Raji (cell line): ENCODE measurements around the gene NFU1.

ENCODE experiments used
- POLR2A ChIP-seq: IDR thresholded peaks from 2 replicates; pipeline ENCODE4 v1.6.1; 2011; ENCODE audit warnings: low read depth, low read length, control low read depth; ENCODE audit not compliant: insufficient read depth

NFU1 gene

GRCh38 chr2:69436938-69437750, at the start of gene NFU1:
Gene NFU1 (minus strand): TSS chr2:69437435. CDS start chr2:69437422, 13 bp downstream.
- TF ChIP-seq POLR2A: peak; percentile 91

GRCh38 chr2:69483696-69484095, 46.5 kb upstream of the NFU1 start:
- no peak for TF ChIP-seq POLR2A

DNA sequence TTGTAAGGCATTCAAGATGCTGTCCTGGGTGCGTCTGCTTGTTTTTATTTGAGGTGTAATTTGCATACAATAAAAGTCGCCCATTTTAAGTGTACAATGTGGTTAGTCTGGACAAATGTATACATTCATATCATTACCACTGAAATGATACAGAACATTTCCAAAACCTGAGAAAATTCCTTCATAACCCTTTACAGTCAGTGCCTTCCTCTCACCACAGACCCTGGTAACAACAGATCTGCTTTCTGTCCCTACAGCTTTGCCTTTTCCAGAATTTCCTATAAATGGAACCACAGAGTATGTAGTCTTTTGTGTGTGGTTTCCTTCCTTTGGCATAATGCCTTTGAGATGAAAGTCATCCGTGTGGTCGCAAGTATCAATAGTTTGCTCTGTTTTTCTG, 45.8 kb upstream of the NFU1 start:
- TF ChIP-seq POLR2A: no peak

DNA sequence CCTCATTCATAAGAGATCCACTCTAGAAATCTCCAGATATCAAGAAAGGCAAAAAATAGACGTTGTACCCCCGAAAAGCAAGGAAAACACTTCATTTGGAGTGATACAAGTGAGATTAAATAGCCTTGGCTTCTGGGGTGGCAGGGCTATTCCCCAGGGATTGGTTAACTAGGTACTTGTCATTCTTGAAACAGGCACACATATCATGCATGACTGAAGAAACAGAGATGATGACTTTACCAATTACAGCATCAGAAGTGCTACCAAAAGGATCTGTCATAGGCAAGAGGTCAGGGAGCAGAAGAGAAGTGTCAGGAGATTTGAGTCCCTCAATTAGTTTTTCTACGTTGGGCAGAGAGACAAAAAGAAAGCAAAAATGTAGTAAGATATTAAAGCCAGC, 45.2 kb upstream of the NFU1 start:
- TF ChIP-seq POLR2A: no peak

GRCh38 chr2:69481421-69481820, 44.2 kb upstream of the NFU1 start:
- TF ChIP-seq POLR2A: no peak

DNA sequence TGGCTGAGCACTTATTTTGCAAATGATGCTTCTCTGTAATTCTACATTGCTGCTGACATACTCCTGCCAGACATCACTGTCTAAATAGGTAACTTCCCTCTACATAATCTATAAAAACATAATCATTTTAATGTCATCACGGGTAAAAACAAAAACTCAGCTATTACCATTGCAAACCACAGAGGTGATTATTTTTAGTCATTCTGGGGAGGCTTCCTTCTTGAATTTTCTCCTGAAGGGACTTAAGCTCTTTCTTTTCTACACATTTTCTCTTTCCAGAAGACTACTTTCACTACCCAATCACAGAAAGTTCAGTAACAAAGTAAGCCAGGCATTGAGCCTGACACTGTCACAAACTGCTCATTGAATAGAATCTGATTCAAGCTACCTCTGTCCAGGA, 40.4 kb upstream of the NFU1 start:
- TF ChIP-seq POLR2A: no peak

DNA sequence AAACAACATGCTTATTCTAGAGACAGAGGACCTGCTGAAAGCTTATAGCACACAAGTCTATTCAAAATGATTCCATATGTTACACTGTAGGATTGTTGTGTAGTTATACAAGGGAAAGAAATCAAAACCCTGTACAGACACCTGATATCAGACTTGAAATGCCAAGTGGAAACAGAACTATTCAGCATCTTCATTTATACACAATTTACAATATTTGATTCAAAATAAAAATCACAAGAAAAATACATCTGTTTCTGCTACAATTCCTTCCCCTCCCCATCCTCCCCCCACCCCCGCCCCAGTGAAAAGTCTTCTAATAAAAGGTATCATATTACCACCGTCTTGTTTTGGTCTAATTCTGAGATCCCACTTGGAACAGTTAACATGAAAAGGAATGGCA, 37.5 kb upstream of the NFU1 start:
- no peak for TF ChIP-seq POLR2A

GRCh38 chr2:69471793-69472192, 34.6 kb upstream of the NFU1 start:
- no peak for TF ChIP-seq POLR2A

GRCh38 chr2:69470911-69471310, 33.7 kb upstream of the NFU1 start:
- TF ChIP-seq POLR2A: no peak

DNA sequence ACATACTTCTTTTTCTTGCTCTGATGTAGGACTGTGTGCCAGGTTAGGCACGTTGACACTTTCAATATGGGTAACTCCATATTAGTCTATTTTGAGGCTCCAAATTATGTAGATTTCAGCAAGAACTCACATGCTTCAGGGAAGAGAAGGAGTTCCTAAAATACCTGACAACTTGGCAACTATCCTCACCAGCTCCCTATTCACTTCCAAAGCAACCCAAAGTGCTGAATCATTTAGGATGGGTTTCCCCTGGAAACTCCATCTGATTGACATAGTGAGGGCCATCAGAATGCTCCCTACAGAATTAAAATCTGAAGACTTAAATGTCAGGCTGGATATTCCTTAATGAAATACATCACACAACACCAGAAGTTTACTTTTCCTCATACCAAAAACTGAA, 32.5 kb upstream of the NFU1 start:
- TF ChIP-seq POLR2A: no peak

DNA sequence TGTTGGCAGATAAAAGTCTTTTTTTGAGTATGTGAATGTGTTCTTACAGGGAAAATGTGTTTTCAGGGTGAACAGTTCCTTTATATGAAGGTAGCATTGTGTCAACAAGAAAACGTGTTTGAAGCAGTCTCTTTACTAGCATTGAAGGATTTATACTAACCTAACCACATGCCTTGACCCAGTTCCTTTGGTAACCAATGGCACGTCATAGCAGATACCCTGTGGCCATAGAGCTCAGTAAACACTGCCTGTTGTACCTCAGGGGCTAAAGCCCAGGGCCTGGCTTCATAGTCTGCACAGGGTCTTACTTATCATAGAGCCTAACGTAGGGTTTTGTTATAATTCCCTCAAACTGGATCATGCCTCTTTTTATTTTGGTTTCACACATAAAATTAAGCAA, 32.1 kb upstream of the NFU1 start:
- TF ChIP-seq POLR2A: no peak

DNA sequence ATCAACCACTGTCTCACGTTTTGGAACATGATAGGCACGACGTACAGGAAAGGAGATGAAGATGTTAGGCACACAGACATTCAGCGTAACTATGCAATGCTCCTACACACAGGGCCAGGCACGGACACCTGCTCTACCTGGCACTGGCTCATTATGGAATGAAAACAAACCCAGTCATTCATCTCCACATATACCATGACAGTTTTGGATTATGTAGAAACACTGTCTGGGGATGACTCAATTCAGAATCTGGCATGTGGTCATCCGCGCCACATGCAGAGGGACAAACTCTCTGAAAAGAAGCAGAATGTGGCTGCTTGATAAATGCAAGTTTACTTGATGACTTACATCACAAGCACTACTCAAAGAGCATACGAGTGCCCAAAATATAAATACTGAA, 29.5 kb upstream of the NFU1 start:
- TF ChIP-seq POLR2A: no peak

DNA sequence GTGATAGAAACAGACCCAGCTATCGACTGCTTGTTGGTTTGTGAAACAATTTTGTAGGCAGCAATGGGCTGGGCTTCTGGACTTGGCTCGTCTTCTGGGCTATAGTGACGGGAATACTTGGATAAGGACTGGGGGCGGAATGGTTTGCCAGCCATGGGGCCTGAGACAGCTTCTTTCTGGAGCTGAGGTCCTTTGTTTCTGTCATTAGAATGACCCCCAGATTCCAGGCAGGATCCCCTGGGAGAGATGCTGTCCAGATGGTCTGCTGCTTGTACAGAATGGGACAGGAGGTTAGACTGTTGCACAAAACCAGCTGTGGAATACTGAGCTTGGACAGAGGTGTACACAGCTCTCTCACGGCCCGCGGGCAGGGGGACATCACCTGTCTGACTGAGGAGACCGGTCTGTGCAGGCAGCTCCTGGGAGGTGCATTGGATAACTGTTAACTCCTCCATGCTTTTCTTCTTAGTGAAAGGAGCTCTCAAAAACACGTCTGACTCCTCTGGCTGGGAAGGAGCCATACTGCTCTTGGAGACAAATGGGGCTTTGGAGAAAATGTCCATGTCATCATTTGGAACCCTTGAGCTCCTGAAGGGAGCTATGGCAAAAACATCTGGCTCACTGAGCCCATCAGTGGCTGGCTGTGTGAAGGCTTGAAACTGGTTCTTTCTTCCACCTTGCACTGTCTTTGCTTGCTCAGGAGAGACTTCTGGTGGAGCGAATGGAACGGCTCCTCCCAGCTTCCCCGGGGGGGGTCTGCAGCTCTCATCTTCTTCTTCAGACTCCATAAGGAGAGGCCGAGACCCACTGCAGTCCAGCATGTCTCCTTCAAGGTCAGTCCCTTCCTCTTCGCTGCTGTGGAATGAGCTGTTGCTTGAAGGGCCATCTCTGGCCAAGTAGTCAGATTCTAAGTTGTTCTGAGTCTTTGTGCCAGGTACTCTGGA, 28.6 kb upstream of the NFU1 start:
- TF ChIP-seq POLR2A: no peak

DNA sequence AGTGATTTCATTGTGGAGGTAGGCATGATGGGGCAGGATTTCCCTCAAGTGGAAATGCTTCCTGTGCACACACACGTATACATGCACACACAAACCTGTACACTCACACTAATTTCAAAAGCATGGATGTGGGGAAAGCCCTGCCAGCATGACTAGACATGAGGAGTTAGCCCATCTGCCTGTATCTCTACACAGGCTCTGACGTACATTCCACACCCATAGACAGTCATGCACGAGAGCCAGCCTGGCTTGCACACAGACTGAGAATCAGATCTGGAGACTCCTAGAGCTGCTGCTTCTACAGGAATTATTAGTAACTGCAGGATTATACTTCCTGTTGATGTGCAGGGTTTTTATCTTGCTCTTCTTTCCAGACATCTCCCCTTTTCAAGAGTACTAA, 27.3 kb upstream of the NFU1 start:
- TF ChIP-seq POLR2A: no peak

DNA sequence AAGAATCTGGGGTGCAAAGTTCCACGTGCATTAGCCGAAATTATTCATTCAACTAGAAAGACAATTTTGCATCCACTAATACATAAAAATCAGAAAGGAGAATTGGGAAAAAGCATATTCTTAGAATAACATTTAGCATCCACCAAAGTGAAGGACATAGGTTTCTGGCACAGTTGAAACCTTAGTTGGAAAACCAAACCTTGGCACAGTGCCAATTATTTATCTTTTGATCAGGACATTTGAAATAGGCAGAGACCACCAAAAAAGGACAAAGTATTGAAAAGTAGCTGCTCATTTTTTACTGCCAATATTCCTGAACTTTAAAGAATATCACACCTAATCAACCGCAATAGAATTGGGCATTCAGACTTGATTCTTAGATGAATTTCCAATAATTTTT, 25.5 kb upstream of the NFU1 start:
- TF ChIP-seq POLR2A: no peak

- TF ChIP-seq POLR2A: no peak
These were observed 24.2 kb upstream of the NFU1 start for GRCh38 chr2:69461404-69461803.
